ENCODE measurements around the gene CCDC43.
"Not testable (repeated sequence)": the region's sequence is repeated elsewhere in the genome, so short reads cannot be mapped to it uniquely, and the experiment has no call there.

Gene CCDC43

DNA sequence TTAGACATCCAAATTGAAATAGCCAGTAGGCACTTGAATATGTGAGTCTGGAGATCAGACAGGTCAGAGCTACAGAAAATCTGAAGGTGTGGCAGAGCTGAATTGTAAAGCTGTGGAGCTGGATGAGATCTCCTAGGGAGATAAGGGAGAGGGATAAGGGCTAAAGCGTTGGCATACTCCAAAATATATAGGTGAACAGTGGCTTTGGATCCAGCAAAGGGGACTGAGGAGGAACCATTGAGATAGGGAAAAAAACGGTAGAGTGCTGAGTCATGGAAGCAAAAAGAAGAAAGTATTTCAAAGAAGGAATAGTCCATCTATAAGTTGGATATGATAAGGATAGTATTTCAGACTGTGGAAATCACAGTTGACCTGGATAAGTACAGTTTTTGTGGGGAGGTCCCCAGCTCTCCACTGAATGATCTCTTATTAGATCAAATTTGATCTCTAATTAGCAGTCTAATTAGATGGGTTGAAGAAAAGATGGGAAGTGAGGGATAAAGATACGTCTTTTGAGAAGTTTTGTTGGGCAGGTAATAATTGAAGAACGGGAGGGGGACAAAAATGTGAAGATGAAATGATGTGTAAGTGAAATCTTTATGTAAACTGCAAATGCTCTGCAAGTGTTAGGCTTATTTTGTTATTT lies 18.3 kb upstream of the CCDC43 start:
- Histone ChIP-seq H3K27me3 (ENCODE audit: control insufficient read depth, insufficient read depth, low read length) (no peaks in the 10 kb centered on the region), H3K9me3 (ENCODE audit: control insufficient read depth, insufficient read depth, low read length) (no peaks in the 10 kb centered on the region), H3K4me3 (ENCODE audit: low read length) (peak overlapping the region; percentile 91; the same call in 1 of the 2 replicates), H3K36me3 (ENCODE audit: control insufficient read depth, insufficient read depth, low read length) (no peaks in the 10 kb centered on the region), H3K27ac (ENCODE audit: low read length) (no peak overlapping the region), H3K4me1 (ENCODE audit: control insufficient read depth, insufficient read depth, low read length) (no peaks in the 10 kb centered on the region)
- DNase-seq (ENCODE audit: low read depth, low spot score): no peak
- 100% methylated on average over 2 of the region's 4 CpGs for WGBS (ENCODE audit: insufficient coverage, insufficient read length)

DNA sequence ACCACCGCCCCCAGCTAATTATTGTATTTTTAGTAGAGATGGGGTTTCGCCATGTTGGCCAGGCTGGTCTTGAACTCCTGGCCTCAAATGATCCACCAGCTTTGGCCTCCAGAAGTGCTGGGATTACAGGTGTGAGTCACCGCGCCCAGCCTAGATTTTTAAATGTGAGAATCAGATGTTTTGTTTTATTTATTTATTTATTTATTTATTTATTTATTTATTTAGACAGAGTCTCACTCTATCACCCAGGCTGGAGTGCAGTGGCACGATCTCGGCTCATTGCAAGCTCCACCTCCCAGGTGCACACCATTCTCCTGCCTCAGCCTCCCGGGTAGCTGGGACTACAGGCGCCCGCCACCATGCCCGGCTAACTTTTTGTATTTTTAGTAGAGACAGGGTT lies 10.7 kb upstream of the CCDC43 start:
- not testable (repeated sequence) for H3K4me1 ChIP-seq (ENCODE audit: control insufficient read depth, insufficient read depth, low read length); H3K27ac ChIP-seq (ENCODE audit: low read length); H3K9me3 ChIP-seq (ENCODE audit: control insufficient read depth, insufficient read depth, low read length); H3K4me3 ChIP-seq (ENCODE audit: low read length); H3K36me3 ChIP-seq (ENCODE audit: control insufficient read depth, insufficient read depth, low read length); DNase-seq (ENCODE audit: low read depth, low spot score); H3K27me3 ChIP-seq (ENCODE audit: control insufficient read depth, insufficient read depth, low read length)
- no CpG with 5 or more reads among the region's 10 CpGs for WGBS (ENCODE audit: insufficient coverage, insufficient read length)

DNA sequence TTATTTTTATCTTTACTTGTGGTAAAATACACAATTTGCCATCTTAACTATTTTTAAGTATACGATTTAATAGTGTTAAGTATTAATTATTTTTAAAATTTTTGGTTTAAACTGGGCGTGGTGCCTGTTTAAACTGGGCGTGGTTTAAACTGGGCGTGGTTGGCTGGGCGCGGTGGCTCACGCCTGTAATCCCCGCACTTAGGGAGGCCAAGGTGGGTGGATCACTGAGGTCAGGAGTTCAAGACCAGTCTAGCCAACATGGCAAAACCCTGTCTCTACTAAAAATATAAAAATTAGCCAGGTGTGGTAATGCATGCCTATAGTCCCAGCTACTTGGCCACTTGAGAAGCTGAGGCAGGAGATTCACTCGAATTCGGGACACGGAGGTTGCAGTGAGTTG lies 4.0 kb upstream of the CCDC43 start:
- Histone ChIP-seq H3K27ac (ENCODE audit: low read length) (no peak overlapping the region), H3K9me3 (ENCODE audit: control insufficient read depth, insufficient read depth, low read length) (no peaks in the 10 kb centered on the region), H3K36me3 (ENCODE audit: control insufficient read depth, insufficient read depth, low read length) (no peaks in the 10 kb centered on the region), H3K4me1 (ENCODE audit: control insufficient read depth, insufficient read depth, low read length) (peaks cover 1% of the 10 kb centered on the region; the same call in 1 of the 2 replicates), H3K27me3 (ENCODE audit: control insufficient read depth, insufficient read depth, low read length) (no peaks in the 10 kb centered on the region), H3K4me3 (ENCODE audit: low read length) (no peak overlapping the region)
- 100% methylated on average over 3 of the region's 11 CpGs for WGBS (ENCODE audit: insufficient coverage, insufficient read length)
- DNase-seq (ENCODE audit: low read depth, low spot score): no peak

DNA sequence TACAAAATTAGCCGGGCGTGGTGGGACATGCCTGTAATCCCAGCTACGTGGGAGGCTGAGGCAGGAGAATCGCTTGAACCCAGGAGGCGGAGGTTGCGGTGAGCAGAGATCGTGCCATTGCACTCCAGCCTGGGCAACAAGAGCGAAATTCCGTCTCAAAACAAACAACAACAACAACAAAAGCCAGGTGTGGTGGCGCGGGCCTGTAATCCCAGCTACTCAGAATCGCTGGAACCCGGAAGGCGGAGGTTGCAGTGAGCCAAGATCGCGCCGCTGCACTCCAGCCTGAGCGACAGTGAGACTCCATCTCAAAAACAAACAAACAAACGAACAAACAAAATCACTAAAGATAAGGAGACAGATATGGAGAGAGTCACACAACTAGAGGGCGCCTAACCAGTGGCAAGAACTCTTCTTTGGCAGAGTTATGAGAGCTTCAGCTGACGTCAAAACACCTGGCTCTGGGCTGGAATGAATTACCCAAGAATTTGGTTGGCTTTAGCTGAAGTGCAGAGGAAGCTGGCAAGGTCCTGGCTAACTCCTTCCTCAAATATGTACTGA lies 1.2 kb upstream of the CCDC43 start:
- no CpG with 5 or more reads among the region's 21 CpGs for WGBS (ENCODE audit: insufficient coverage, insufficient read length)
- not testable (repeated sequence) for H3K36me3 ChIP-seq (ENCODE audit: control insufficient read depth, insufficient read depth, low read length); H3K4me1 ChIP-seq (ENCODE audit: control insufficient read depth, insufficient read depth, low read length); H3K4me3 ChIP-seq (ENCODE audit: low read length); H3K27me3 ChIP-seq (ENCODE audit: control insufficient read depth, insufficient read depth, low read length); DNase-seq (ENCODE audit: low read depth, low spot score); H3K9me3 ChIP-seq (ENCODE audit: control insufficient read depth, insufficient read depth, low read length); H3K27ac ChIP-seq (ENCODE audit: low read length)

DNA sequence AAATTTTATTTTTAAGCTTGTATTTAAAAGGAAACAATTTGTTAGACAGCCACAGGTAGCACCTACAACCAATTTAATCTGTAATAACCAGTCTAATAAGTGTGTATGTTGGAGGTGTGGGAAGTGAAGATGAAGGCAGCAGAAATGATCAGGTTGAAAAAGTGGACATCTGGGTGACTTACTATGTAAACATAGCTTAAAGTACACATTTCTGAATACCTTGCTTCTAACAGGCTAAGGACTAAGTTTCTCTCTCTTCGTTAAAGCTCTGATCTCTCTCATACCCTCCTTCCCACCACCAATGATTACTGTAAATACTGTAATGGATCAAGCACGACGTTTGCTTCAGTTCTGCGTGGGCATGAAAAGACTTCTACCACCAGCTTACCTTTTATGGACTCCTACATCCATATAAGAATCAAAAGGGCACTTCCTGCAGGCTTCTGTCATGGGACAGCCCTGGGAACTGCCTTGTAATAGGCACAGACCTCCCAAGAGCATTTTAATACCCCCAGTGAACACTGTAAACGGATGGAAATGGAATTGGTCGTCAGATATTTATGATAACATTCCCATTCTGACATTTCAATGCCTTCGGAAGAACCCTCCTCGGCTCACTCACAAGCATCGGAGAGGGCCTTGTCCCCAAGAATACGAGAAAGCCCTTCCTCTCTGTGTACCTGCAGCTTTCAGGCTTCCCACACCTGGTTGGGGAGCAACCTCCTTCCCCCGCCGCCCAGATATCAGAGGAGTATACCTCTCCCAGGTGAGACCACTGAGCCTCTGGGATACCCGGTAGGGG lies 700 bp downstream of the CCDC43 start:
- peak overlapping the region; percentile 77; the same call in 1 of the 2 replicates for H3K4me3 ChIP-seq (ENCODE audit: low read length)
- H3K36me3 ChIP-seq (ENCODE audit: control insufficient read depth, insufficient read depth, low read length): no peaks in the 10 kb centered on the region
- H3K27ac ChIP-seq (ENCODE audit: low read length): no peak overlapping the region
- no CpG with 5 or more reads among the region's 13 CpGs for WGBS (ENCODE audit: insufficient coverage, insufficient read length)
- no peaks in the 10 kb centered on the region for H3K27me3 ChIP-seq (ENCODE audit: control insufficient read depth, insufficient read depth, low read length)
- no peaks in the 10 kb centered on the region for H3K9me3 ChIP-seq (ENCODE audit: control insufficient read depth, insufficient read depth, low read length)
- H3K4me1 ChIP-seq (ENCODE audit: control insufficient read depth, insufficient read depth, low read length): peaks cover 1% of the 10 kb centered on the region; the same call in 1 of the 2 replicates
- DNase-seq (ENCODE audit: low read depth, low spot score): no peak

DNA sequence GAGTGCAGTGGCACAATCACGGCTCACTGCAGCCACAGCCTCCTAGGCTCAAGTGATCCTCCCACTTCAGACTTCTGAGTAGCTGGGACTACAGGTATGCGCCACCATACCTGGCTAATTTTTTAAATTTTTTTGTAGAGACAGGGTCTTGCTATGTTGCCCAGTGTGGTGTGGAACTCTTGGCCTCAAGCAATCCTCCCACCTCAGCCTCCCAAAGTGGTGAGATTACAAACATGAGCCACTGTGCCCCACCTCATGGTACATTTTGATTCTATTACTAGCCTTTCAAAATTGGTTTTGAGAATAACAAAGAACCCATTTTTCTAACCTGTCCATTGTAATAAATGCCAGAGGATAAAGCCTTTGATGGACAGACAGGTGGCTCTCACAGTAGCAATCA lies 1.4 kb downstream of the CCDC43 start:
- no peaks in the 10 kb centered on the region for H3K27me3 ChIP-seq (ENCODE audit: control insufficient read depth, insufficient read depth, low read length)
- H3K4me1 ChIP-seq (ENCODE audit: control insufficient read depth, insufficient read depth, low read length): peaks cover 1% of the 10 kb centered on the region; the same call in 1 of the 2 replicates
- no peak overlapping the region for H3K4me3 ChIP-seq (ENCODE audit: low read length)
- no peaks in the 10 kb centered on the region for H3K36me3 ChIP-seq (ENCODE audit: control insufficient read depth, insufficient read depth, low read length)
- no peak for DNase-seq (ENCODE audit: low read depth, low spot score)
- no peaks in the 10 kb centered on the region for H3K9me3 ChIP-seq (ENCODE audit: control insufficient read depth, insufficient read depth, low read length)
- H3K27ac ChIP-seq (ENCODE audit: low read length): no peak overlapping the region
- WGBS (ENCODE audit: insufficient coverage, insufficient read length): no CpG with 5 or more reads among the region's 2 CpGs

DNA sequence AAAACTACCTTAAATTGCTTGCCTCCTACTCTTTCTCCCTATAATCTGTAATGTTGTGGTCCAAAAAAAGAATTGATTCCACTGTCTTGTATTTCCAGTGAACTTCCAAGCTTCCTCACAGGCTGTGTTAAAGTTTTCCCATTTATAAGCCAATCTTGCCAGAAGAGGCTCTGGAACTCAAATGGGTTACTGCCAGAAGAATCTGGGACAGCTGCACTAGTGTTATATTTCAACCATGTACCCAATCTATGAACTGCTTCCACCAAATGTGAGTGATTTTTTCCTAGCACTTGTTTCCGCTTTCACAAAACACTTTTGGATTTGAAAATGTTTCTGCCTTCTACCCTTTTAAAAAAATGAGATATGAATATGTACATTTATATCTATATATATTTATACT lies 1.8 kb downstream of the CCDC43 start:
- Histone ChIP-seq H3K9me3 (ENCODE audit: control insufficient read depth, insufficient read depth, low read length) (no peaks in the 10 kb centered on the region), H3K27me3 (ENCODE audit: control insufficient read depth, insufficient read depth, low read length) (no peaks in the 10 kb centered on the region), H3K4me3 (ENCODE audit: low read length) (no peak overlapping the region), H3K27ac (ENCODE audit: low read length) (no peak overlapping the region), H3K4me1 (ENCODE audit: control insufficient read depth, insufficient read depth, low read length) (peaks cover 1% of the 10 kb centered on the region; the same call in 1 of the 2 replicates), H3K36me3 (ENCODE audit: control insufficient read depth, insufficient read depth, low read length) (no peaks in the 10 kb centered on the region)
- no peak for DNase-seq (ENCODE audit: low read depth, low spot score)
- no CpG with 5 or more reads among the region's 1 CpG for WGBS (ENCODE audit: insufficient coverage, insufficient read length)

DNA sequence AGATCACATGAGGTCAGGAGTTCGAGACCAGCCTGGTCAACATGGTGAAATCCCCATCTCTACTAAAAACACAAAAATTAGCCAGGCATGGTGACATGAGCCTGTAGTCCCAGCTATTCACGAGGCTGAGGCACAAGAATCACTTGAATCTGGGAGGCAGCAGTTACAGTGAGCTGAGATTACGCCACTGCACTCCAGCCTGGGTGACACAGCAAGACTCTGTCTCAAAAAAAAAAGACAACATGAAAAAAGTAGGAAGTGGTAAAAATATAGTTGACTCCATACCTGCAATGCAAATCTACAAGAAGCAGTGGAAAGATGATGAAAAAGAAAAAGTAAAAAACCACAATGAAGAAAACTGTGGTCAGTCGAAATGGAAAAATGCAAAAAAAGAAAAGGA lies 6.3 kb downstream of the CCDC43 start:
- not testable (repeated sequence) for H3K27ac ChIP-seq (ENCODE audit: low read length); H3K36me3 ChIP-seq (ENCODE audit: control insufficient read depth, insufficient read depth, low read length); H3K9me3 ChIP-seq (ENCODE audit: control insufficient read depth, insufficient read depth, low read length); H3K4me3 ChIP-seq (ENCODE audit: low read length); H3K4me1 ChIP-seq (ENCODE audit: control insufficient read depth, insufficient read depth, low read length); DNase-seq (ENCODE audit: low read depth, low spot score); H3K27me3 ChIP-seq (ENCODE audit: control insufficient read depth, insufficient read depth, low read length)
- no CpG with 5 or more reads among the region's 4 CpGs for WGBS (ENCODE audit: insufficient coverage, insufficient read length)

DNA sequence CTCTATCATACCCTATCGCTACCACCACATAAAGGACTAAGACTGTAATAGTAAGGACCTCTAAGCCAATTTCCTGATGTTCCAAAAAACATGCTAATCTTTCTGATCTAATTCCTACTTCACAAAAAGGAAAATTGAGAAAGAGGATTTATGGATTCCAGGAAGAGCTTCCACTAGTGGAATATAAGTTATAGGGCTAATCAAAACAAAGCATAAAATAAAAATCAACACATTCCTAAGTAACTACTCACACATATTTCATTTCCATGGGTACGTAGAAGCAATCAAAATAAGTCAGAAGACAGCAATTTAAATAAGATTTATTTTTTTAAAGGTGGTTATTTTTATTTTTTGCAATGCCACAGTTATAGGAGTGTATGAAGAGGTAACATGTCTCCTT lies 12.4 kb downstream of the CCDC43 start:
- DNase-seq (ENCODE audit: low read depth, low spot score): no peak

DNA sequence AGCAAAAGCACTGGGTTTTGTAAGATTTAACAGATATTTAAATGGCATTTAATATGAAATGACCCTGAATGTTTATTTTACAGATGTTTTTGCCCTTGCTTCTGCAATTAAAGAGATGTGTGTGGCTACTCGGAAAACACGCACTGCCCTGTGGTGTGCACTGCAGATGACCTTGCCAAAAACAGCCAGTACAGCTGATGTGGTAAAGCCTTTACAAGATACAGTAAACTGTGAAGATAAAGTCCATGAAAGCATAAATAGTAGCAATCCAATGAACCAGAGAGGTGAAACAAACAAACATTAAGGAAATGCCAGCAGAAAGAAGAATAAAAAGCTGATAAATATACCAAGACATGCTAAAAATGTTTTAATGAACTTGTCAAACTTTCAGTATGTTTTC lies 15.7 kb downstream of the CCDC43 start:
- no peak overlapping the region for H3K27ac ChIP-seq (ENCODE audit: low read length)
- H3K4me3 ChIP-seq (ENCODE audit: low read length): no peak overlapping the region
- no peaks in the 10 kb centered on the region for H3K4me1 ChIP-seq (ENCODE audit: control insufficient read depth, insufficient read depth, low read length)
- no peak for DNase-seq (ENCODE audit: low read depth, low spot score)
- no peaks in the 10 kb centered on the region for H3K27me3 ChIP-seq (ENCODE audit: control insufficient read depth, insufficient read depth, low read length)
- no peaks in the 10 kb centered on the region; the same call in 1 of the 2 replicates for H3K36me3 ChIP-seq (ENCODE audit: control insufficient read depth, insufficient read depth, low read length)
- no CpG with 5 or more reads among the region's 2 CpGs for WGBS (ENCODE audit: insufficient coverage, insufficient read length)
- no peaks in the 10 kb centered on the region for H3K9me3 ChIP-seq (ENCODE audit: control insufficient read depth, insufficient read depth, low read length)

More for the DNA sequence above, 12.4 kb downstream of the CCDC43 start:
- no CpG with 5 or more reads among the region's 2 CpGs for WGBS (ENCODE audit: insufficient coverage, insufficient read length)
- no peak overlapping the region for H3K4me3 ChIP-seq (ENCODE audit: low read length)
- no peaks in the 10 kb centered on the region; the same call in 1 of the 2 replicates for H3K9me3 ChIP-seq (ENCODE audit: control insufficient read depth, insufficient read depth, low read length)
- H3K4me1 ChIP-seq (ENCODE audit: control insufficient read depth, insufficient read depth, low read length): no peaks in the 10 kb centered on the region
- no peaks in the 10 kb centered on the region for H3K27me3 ChIP-seq (ENCODE audit: control insufficient read depth, insufficient read depth, low read length)
- no peak overlapping the region for H3K27ac ChIP-seq (ENCODE audit: low read length)
- H3K36me3 ChIP-seq (ENCODE audit: control insufficient read depth, insufficient read depth, low read length): no peaks in the 10 kb centered on the region; the same call in 1 of the 2 replicates
